Adipose tissue (tissue), 3 donors: ENCODE data around the gene PAPPA2. TPM values are rescaled to one million over a fixed set of nuclear protein-coding genes. Genes with fewer than 3 reads are reported as not detected.
"Not testable (repeated sequence)": the region's sequence is repeated elsewhere in the genome, so short reads cannot be mapped to it uniquely, and the experiment has no call there.

Experiments
- H3K27ac ChIP-seq: one replicate; pipeline ENCODE4 v1.5.1; 2013; ENCODE audit warnings: low read depth, low read length
- WGBS, 3 donors: extraction: QIAGEN DNeasy Blood & Tissue Kit; methylation state at CpG; one replicate each; pipeline ENCODE4 v1.1.7; 2013; 5-methylcytosine and 5-hydroxymethylcytosine counted together
- polyA plus RNA-seq, 3 donors: library from polyadenylated mRNA; stranded (reverse); fragments of 200-250 nt; gene quantifications; one replicate each; pipeline ENCODE4 v1.2.3, GENCODE V29; 2013
- donor health status: healthy with polysubstance abuse.
- donor health status: Bipolar disorder and iron deficiency.
- donor health status: healthy.

PAPPA2 gene
- polyA plus RNA-seq, 3 donors = 0.15 to 0.79 (median 0.61) TPM

GRCh38 chr1:176717066-176717750 is 254.2 kb downstream of the PAPPA2 start:
- no peak overlapping the region for H3K27ac ChIP-seq
- WGBS, 3 donors = 84 to 97% (median 91%) methylated on average over 2 of the region's 2 CpGs

- WGBS, 3 donors = 16 to 32% (median 32%) methylated on average over 4 of the region's 4 CpGs
- no peak overlapping the region for H3K27ac ChIP-seq
These were observed 256.5 kb downstream of the PAPPA2 start for GRCh38 chr1:176719447-176719846.

- 84 to 98% (median 85%) methylated on average over 1 of the region's 1 CpG for WGBS, 3 donors
- no peak overlapping the region for H3K27ac ChIP-seq
These were observed 257.9 kb downstream of the PAPPA2 start for GRCh38 chr1:176720838-176721237.

- H3K27ac ChIP-seq = no peak overlapping the region
- WGBS, 3 donors = 80 to 88% (median 82%) methylated on average over 1 of the region's 1 CpG
These were observed 270.7 kb downstream of the PAPPA2 start for GRCh38 chr1:176733661-176734060.

DNA sequence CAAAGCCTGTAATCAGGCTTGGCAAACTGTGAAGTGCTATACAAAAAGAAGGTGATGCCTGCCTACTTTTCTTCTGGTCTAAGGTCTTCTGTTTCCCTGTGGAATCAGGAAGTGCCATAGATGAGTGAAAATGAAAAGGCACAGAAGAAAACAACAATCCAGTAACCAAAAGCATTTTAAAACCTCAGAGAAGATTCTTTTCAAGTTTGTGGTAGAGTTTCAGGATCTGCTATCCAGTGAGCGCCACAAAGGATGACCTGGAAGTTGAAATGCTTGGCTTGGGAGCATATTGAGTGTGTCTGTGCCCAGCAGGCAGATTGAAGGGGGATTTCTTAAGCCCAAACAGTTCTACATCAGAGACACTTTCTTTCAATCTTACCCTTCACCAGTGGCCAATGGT is 272.2 kb downstream of the PAPPA2 start:
- 47 to 96% (median 93%) methylated on average over 1 of the region's 1 CpG for WGBS, 3 donors
- no peak overlapping the region for H3K27ac ChIP-seq

DNA sequence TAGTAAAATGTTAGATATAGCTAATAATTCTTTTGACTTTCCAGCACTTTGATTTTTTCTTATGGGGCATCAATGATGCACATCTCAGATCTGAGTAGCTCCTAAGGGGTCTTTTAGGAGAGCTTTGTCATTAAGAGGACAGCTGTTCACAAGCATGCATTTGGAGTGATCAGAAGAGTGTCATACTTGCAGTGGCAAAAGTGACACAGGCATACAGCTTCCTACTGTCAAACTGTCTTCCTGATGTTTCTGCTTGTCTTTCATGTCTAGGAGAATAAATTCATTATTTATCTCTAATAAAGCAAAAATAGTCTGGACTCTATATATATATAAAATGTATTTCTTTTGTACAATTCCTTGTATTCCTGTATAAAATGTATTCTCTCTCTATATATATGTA is 273.0 kb downstream of the PAPPA2 start:
- no peak overlapping the region for H3K27ac ChIP-seq

- 81 to 90% (median 83%) methylated on average over 4 of the region's 4 CpGs for WGBS, 3 donors
These were observed 278.2 kb downstream of the PAPPA2 start for GRCh38 chr1:176741181-176741580.

GRCh38 chr1:176742322-176742721 is 279.3 kb downstream of the PAPPA2 start:
- 78 to 83% (median 79%) methylated on average over 2 of the region's 2 CpGs for WGBS, 3 donors
- no peak overlapping the region for H3K27ac ChIP-seq

More at GRCh38 chr1:176741181-176741580, 278.2 kb downstream of the PAPPA2 start:
- no peak overlapping the region for H3K27ac ChIP-seq

DNA sequence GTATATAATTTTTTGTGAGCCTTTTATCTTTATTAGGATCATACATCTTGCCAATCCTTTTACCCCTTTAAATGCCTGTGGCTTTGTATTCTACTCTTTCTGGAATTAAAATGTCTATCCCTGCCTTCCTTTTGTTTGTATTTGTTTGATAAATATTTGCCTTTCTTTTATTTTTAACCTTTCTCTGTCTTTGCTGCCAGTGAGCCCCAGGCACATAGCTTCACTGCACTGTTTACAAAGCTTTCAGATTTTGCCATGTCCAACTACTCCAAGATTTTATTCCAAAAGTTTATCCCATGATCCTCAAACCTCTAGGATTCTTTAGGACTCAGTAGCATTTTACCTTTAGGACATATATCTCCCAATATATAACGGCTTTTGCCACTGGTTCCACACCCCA is 281.2 kb downstream of the PAPPA2 start:
- 85 to 86% (median 86%) methylated on average over 1 of the region's 1 CpG for WGBS, 3 donors

DNA sequence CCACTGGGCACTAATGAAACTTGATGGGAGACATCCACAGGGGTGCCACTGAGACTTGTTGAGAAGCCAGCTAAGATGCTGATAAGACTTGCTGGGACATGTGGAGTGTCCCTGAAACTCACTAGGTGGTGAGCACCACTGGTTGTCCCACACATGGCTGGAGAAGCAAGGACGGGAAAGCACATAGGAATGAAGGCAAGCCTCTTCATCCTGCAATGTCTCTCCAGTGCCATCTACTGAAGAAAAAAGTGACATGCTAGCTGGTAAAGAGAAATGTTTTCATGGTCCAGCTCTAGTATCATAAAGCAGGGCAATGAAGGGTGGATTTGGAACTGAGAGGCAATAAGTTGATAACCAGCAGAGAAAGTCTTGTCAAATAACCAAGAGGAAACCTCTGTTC is 283.0 kb downstream of the PAPPA2 start:
- H3K27ac ChIP-seq = no peak overlapping the region
- WGBS, 3 donors = 63 to 78% (median 68%) methylated on average over 1 of the region's 1 CpG

More for the DNA sequence above, 281.2 kb downstream of the PAPPA2 start:
- no peak overlapping the region for H3K27ac ChIP-seq

DNA sequence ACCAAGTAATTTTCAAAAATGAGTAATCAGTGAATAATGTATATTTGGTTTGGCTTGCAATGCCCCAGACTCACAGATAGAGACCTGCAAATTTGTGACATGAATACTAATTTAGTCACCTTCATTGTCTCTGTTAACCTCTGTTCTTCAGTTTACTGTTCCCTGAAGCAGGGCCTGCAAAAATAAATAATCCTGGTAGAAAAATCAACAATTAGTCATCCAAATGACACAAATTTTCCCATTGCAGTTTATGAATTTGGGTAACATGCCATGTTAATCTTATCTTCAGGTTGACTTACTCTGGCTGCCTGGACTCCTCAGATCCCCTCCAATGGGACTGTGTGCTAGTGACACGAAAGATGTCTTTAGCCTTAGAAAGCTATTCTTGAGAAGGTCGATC is 289.5 kb downstream of the PAPPA2 start:
- no peak overlapping the region for H3K27ac ChIP-seq
- 83 to 88% (median 87%) methylated on average over 2 of the region's 2 CpGs for WGBS, 3 donors

GRCh38 chr1:176754676-176755075 is 291.7 kb downstream of the PAPPA2 start:
- WGBS, 3 donors = 31 to 64% (median 61%) methylated on average over 2 of the region's 2 CpGs
- H3K27ac ChIP-seq = no peak overlapping the region

DNA sequence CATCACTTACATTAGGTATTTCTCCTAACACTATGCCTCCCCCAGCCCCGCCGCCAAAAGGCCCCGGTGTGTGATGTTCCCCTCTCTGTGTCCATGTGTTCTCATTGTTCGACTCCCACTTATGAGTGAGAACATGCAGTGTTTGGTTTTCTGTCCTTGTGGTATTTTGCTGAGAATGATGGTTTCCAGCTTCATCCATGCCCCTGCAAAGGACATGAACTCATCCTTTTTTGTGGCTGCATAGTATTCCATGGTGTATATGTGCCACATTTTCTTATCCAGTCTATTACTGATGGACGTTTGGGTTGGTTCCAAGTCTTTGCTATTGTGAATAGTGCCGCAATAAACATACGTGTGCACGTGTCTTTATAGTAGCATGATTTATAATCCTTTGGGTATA is 293.8 kb downstream of the PAPPA2 start:
- 93 to 94% (median 93%) methylated on average over 8 of the region's 8 CpGs for WGBS, 3 donors
- not testable (repeated sequence) for H3K27ac ChIP-seq

- WGBS, 3 donors = 69 to 87% (median 85%) methylated on average over 2 of the region's 2 CpGs
- H3K27ac ChIP-seq = no peak overlapping the region
These were observed 302.6 kb downstream of the PAPPA2 start for GRCh38 chr1:176765608-176766007.

- WGBS, 3 donors = 77 to 93% (median 81%) methylated on average over 1 of the region's 1 CpG
- H3K27ac ChIP-seq = no peak overlapping the region
These were observed 303.8 kb downstream of the PAPPA2 start for GRCh38 chr1:176766779-176767178.

DNA sequence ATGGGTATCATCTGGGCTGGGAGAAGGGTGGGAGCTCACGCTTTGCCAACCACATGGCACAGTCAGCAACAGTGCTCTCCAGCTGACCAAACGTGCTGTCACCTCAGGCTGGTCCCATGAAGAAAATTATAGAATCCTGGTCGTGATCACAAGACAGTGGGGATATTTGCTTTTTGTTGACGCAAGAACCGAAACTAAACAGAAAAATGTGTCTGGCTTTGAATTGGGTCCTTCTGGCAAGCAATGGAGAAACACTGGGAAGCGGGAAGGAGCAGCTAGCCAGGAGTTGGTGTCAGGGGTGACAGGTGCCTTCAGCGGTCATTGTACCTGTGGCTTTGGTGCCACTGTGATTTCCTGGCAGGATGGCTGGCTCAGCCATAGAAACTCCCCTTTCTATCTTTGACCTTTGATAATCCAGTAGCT is 304.8 kb downstream of the PAPPA2 start:
- H3K27ac ChIP-seq = no peak overlapping the region
- 75 to 86% (median 84%) methylated on average over 7 of the region's 7 CpGs for WGBS, 3 donors

- no peak overlapping the region for H3K27ac ChIP-seq
- 80 to 83% (median 83%) methylated on average over 4 of the region's 4 CpGs for WGBS, 3 donors
These were observed 305.6 kb downstream of the PAPPA2 start for GRCh38 chr1:176768532-176768931.

DNA sequence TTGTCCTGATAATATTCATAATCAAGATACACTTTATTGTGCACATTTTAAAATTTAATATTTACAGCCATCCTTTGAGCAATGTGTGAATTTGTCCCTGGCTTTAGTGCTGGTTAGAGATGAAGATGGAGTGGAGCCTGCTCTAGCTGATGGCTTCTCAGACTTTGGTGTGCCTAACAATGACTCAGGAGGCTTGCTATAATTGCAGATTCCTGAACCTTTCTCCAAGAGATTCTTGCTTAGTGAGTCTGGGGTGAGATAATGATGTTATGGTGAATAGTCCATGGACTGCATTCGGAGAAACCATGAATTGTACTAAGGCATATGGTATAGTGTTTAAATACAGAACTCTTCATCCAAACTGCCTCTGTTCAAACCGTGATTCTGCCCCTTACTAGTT is 307.1 kb downstream of the PAPPA2 start:
- no peak overlapping the region for H3K27ac ChIP-seq
- WGBS, 3 donors = 88 to 95% (median 89%) methylated on average over 2 of the region's 2 CpGs

DNA sequence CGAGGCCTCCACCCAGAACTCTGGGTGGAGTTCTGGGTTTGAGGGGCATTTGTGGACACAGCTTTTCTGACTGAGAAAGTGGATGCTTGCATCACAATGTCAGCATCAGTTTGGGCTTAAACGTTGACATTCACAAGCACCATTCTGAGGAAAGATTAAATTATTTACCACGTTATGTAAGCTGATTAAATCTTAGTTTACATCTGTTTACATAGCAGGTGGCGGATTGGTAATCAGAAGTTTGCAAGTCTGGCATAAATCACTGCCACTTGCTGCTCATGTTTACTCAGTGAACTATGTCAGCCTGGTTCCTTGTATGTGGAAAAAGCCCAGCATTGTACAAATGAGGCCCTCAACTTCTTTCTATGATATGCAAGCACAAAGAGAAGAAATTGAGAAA is 310.1 kb downstream of the PAPPA2 start:
- 21 to 51% (median 50%) methylated on average over 4 of the region's 4 CpGs for WGBS, 3 donors
- no peak overlapping the region for H3K27ac ChIP-seq

- H3K27ac ChIP-seq = no peak overlapping the region
- WGBS, 3 donors = 63 to 86% (median 64%) methylated on average over 4 of the region's 4 CpGs
These were observed 311.2 kb downstream of the PAPPA2 start for GRCh38 chr1:176774224-176774623.
